ENCODE measurements around the gene FAM120AOS. TPM values are rescaled to one million over a fixed set of nuclear protein-coding genes. Genes with fewer than 3 reads are reported as not detected.

Gene FAM120AOS
- polyA plus RNA-seq, 3 donors, result 33.2 to 47.7 (median 41.6) TPM

DNA sequence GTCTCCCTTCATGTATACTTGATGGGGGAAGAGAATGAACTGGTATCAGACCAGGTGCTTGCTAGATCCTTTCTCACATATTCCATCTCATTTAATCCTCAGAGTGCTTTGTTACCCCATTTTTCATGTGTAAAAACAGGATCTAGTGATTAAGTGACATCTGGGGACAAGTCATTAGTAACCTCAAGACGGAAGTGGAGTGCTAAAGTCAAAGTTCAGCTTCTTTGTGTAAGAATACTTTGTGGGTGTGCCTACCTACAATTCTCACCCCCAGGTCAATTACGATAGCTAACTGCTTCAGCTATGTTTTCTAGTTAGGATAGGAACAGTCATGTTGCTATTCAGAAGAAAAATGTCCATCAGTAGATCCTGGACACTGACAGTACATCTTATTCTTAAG lies 3.1 kb upstream of the FAM120AOS start:
- Mint-ChIP-seq H3K27me3 (ENCODE audit: low read depth in 3 of 3) (no peaks in the 10 kb centered on the region), H3K27ac (peak overlapping the region; percentile 79 to 90 (median 86)), H3K9me3 (peaks cover 0 to 2% (median 0%) of the 10 kb centered on the region in 7 donors), H3K36me3 (peaks cover 15 to 16% of the 10 kb centered on the region in 2 donors), H3K4me1 (peaks cover 69% of the 10 kb centered on the region), H3K4me3 (no peak overlapping the region)
- DNase-seq, result peak; percentile 40 to 77 (median 71)
- Histone ChIP-seq H3K27ac (ENCODE audit: low read depth in 1 of 2, low read length in 2 of 2) (peak overlapping the region in 1 of 2 donors; percentile 68), H3K36me3 (replicated peaks in 1 of 2; ENCODE audit: control insufficient read depth in 1 of 2, insufficient read depth in 2 of 2, low read length in 2 of 2) (peaks cover 0 to 2% of the 10 kb centered on the region in 2 donors), H3K4me2 (replicated peaks; ENCODE audit: extremely low read depth, low read length, poor library complexity, severe bottlenecking) (peak overlapping the region; percentile 50), H4K20me1 (ENCODE audit: insufficient read depth, low read length) (peaks cover 67% of the 10 kb centered on the region), H3K27me3 (ENCODE audit: control insufficient read depth in 2 of 2, insufficient read depth in 2 of 2, low read length in 2 of 2) (no peaks in the 10 kb centered on the region), H3K79me2 (ENCODE audit: insufficient read depth, low read length) (peaks cover 98% of the 10 kb centered on the region), H2AFZ (ENCODE audit: insufficient read depth, low read depth, low read length, poor library complexity, severe bottlenecking) (no peak overlapping the region), H3K9me3 (replicated peaks in 1 of 2; ENCODE audit: control insufficient read depth in 1 of 2, insufficient read depth in 1 of 2, low read length in 2 of 2) (no peaks in the 10 kb centered on the region), H3K4me3 (replicated peaks in 1 of 3; ENCODE audit: low read depth in 2 of 3, low read length in 3 of 3) (peak overlapping the region in 1 of 3 experiments; percentile 41), H3K4me1 (ENCODE audit: control insufficient read depth in 1 of 2, insufficient read depth in 2 of 2, low read length in 2 of 2) (peaks cover 61 to 76% of the 10 kb centered on the region in 2 donors), H3K9ac (ENCODE audit: insufficient read depth, low read length, poor library complexity, severe bottlenecking) (no peak overlapping the region)
- no CpG with 5 or more reads among the region's 2 CpGs for WGBS (ENCODE audit: insufficient coverage)
- TF ChIP-seq, protein P1, sequence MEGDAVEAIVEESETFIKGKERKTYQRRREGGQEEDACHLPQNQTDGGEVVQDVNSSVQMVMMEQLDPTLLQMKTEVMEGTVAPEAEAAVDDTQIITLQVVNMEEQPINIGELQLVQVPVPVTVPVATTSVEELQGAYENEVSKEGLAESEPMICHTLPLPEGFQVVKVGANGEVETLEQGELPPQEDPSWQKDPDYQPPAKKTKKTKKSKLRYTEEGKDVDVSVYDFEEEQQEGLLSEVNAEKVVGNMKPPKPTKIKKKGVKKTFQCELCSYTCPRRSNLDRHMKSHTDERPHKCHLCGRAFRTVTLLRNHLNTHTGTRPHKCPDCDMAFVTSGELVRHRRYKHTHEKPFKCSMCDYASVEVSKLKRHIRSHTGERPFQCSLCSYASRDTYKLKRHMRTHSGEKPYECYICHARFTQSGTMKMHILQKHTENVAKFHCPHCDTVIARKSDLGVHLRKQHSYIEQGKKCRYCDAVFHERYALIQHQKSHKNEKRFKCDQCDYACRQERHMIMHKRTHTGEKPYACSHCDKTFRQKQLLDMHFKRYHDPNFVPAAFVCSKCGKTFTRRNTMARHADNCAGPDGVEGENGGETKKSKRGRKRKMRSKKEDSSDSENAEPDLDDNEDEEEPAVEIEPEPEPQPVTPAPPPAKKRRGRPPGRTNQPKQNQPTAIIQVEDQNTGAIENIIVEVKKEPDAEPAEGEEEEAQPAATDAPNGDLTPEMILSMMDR (IDR thresholded peaks at IDR 0.05), result no peak
- intact Hi-C loops (cut with micrococcal nuclease), result loop anchor here (10.0 kb wide), 2 partner anchors 362 to 492 kb away; partner anchors contain the start of gene CARD19 (in 2 of the 2)

DNA sequence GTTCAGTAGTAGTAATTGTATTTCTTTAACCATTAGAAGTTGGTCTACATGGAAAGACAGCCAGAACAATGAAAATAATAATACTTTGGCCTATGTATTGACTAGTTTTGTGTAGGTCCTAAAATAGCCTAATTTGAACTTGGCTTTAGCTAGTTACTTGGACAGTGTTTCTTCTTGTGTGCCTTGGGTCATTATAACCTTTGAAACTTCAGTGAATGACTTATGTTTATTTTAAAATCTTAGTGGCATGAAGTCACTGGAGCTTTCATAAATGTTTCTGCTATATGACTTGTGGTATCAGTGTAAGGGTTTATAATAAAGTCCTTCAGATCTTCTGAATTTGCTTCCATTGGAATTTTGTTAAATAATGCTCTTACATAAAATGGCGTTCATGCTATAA lies 2.6 kb upstream of the FAM120AOS start:
- TF ChIP-seq, protein P1 (IDR thresholded peaks at IDR 0.05), result no peak
- peaks cover 0 to 2% (median 0%) of the 10 kb centered on the region in 7 donors for H3K9me3 Mint-ChIP-seq
- H3K36me3 Mint-ChIP-seq, result peaks cover 15 to 16% of the 10 kb centered on the region in 2 donors
- intact Hi-C loops (cut with micrococcal nuclease), result loop anchor here (10.0 kb wide), 2 partner anchors 361 to 491 kb away; partner anchors contain the start of gene CARD19 (in 2 of the 2)
- peak overlapping the region in 1 of 3 experiments; percentile 41 for H3K4me3 ChIP-seq (replicated peaks in 1 of 3; ENCODE audit: low read depth in 2 of 3, low read length in 3 of 3)
- no peaks in the 10 kb centered on the region for H3K27me3 ChIP-seq (ENCODE audit: control insufficient read depth in 2 of 2, insufficient read depth in 2 of 2, low read length in 2 of 2)
- no peak overlapping the region for H2AFZ ChIP-seq (ENCODE audit: insufficient read depth, low read depth, low read length, poor library complexity, severe bottlenecking)
- peaks cover 68% of the 10 kb centered on the region for H3K4me1 Mint-ChIP-seq
- no peaks in the 10 kb centered on the region for H3K27me3 Mint-ChIP-seq (ENCODE audit: low read depth in 3 of 3)
- WGBS (ENCODE audit: insufficient coverage), result no CpG with 5 or more reads among the region's 1 CpG
- peaks cover 61 to 74% of the 10 kb centered on the region in 2 donors for H3K4me1 ChIP-seq (ENCODE audit: control insufficient read depth in 1 of 2, insufficient read depth in 2 of 2, low read length in 2 of 2)
- peaks cover 96% of the 10 kb centered on the region for H3K79me2 ChIP-seq (ENCODE audit: insufficient read depth, low read length)
- peak overlapping the region; percentile 50 for H3K4me2 ChIP-seq (replicated peaks; ENCODE audit: extremely low read depth, low read length, poor library complexity, severe bottlenecking)
- H3K4me3 Mint-ChIP-seq, result no peak overlapping the region
- peaks cover 0 to 2% of the 10 kb centered on the region in 2 donors for H3K36me3 ChIP-seq (replicated peaks in 1 of 2; ENCODE audit: control insufficient read depth in 1 of 2, insufficient read depth in 2 of 2, low read length in 2 of 2)
- H3K9ac ChIP-seq (ENCODE audit: insufficient read depth, low read length, poor library complexity, severe bottlenecking), result no peak overlapping the region
- peak overlapping the region; percentile 22 to 68 for H3K27ac ChIP-seq (ENCODE audit: low read depth in 1 of 2, low read length in 2 of 2)
- H3K9me3 ChIP-seq (replicated peaks in 1 of 2; ENCODE audit: control insufficient read depth in 1 of 2, insufficient read depth in 1 of 2, low read length in 2 of 2), result no peaks in the 10 kb centered on the region
- peak overlapping the region; percentile 50 to 90 (median 86) for H3K27ac Mint-ChIP-seq
- no peak for DNase-seq
- H4K20me1 ChIP-seq (ENCODE audit: insufficient read depth, low read length), result peaks cover 63% of the 10 kb centered on the region

Data from CD14-positive monocyte (primary cell).